Measurements from ENCODE around the gene CDIPT. TPM values are rescaled to one million over a fixed set of nuclear protein-coding genes. Genes with fewer than 3 reads are reported as not detected.

Gene CDIPT
- total RNA-seq, 1 donor from 2014 or later, result 89.4 TPM

DNA sequence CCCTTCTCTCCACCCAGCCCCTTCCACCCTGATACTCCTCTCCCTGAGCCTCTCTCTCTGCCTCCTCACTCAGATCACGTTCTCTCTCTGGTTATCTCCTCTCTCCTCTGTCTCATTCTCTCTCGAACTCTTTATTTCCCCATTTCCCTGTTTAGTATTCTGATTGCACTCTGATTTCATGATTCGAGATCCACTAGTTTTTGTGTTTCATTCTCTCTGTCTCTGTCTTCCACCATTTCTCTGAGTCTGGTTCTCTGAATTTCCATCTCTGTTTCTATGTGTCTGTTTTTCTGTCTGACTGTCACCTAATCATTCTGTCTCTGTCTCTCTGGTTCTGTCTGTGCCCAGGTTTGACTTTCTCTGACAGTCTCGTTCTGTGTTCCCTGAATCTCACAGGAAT is 34.3 kb upstream of the CDIPT start:
- DNase-seq (ENCODE audit: extremely low spot score in 2 of 2), result no peak
- TF ChIP-seq POLR2A (IDR thresholded peaks at IDR 0.05) (no peak), POLR2AphosphoS5 (IDR thresholded peaks at IDR 0.05; ENCODE audit: insufficient read depth in 1 of 2, low read depth in 1 of 2) (no peak)
- TF ChIP-seq, protein P1, sequence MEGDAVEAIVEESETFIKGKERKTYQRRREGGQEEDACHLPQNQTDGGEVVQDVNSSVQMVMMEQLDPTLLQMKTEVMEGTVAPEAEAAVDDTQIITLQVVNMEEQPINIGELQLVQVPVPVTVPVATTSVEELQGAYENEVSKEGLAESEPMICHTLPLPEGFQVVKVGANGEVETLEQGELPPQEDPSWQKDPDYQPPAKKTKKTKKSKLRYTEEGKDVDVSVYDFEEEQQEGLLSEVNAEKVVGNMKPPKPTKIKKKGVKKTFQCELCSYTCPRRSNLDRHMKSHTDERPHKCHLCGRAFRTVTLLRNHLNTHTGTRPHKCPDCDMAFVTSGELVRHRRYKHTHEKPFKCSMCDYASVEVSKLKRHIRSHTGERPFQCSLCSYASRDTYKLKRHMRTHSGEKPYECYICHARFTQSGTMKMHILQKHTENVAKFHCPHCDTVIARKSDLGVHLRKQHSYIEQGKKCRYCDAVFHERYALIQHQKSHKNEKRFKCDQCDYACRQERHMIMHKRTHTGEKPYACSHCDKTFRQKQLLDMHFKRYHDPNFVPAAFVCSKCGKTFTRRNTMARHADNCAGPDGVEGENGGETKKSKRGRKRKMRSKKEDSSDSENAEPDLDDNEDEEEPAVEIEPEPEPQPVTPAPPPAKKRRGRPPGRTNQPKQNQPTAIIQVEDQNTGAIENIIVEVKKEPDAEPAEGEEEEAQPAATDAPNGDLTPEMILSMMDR (IDR thresholded peaks at IDR 0.05), result no peak
- Histone ChIP-seq H3K9me3 (no peaks in the 10 kb centered on the region), H3K4me3 (no peak overlapping the region), H3K4me1 (peaks cover 22% of the 10 kb centered on the region), H3K36me3 (no peaks in the 10 kb centered on the region), H3K27me3 (peaks cover 3% of the 10 kb centered on the region), H3K27ac (no peak overlapping the region)
- intact Hi-C loops (cut with DNase I), result no loop called here

DNA sequence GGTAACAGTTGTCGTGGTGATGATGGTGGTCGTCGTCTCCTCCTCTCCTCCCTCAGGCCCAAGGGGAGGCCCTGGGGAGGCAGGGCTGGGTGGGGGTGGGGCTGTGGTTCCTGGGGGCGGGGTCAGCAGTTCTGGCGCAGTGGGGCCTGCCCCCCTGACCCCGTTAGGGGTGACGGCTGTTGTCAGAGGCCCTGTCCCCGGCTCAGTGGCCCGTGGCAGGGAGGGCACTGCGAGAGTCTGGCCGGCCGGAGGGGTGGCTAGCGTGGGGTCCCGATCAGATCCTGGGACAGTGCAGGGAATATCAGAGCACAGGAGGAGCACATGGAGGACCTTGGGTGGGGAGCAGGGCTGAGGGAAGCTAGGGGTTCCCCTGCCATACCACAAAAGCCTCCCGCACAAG is 33.8 kb upstream of the CDIPT start:
- Histone ChIP-seq H3K9me3 (no peaks in the 10 kb centered on the region), H3K4me3 (no peak overlapping the region), H3K27ac (no peak overlapping the region), H3K27me3 (peaks cover 3% of the 10 kb centered on the region), H3K36me3 (no peaks in the 10 kb centered on the region), H3K4me1 (peaks cover 22% of the 10 kb centered on the region)
- TF ChIP-seq POLR2A (IDR thresholded peaks at IDR 0.05), result no peak
- intact Hi-C loops (cut with DNase I), result no loop called here
- no peak for DNase-seq (ENCODE audit: extremely low spot score in 2 of 2)

DNA sequence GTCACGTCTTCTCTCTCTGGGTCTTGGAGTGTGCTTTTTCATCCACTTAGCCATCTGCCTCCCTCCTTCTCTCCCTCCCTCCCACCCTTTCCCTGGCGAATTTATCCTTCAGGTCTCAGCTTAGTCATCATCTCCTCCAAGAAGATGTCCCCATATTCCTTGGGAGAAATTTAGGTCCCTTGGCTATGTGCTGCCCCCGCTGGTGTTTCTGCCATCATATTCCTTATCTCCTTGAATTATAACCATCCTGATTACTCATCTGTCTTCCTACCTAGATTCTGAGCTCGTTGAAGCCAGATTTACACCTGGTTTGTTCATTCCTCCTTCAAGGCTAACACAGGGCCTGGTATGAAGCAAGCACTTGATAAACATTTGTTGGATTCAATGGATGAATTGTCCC is 31.3 kb upstream of the CDIPT start:
- no peak for DNase-seq (ENCODE audit: extremely low spot score in 2 of 2)
- TF ChIP-seq POLR2A (IDR thresholded peaks at IDR 0.05) (no peak), POLR2AphosphoS5 (IDR thresholded peaks at IDR 0.05; ENCODE audit: insufficient read depth in 1 of 2, low read depth in 1 of 2) (no peak)
- TF ChIP-seq, protein P1 (IDR thresholded peaks at IDR 0.05), result no peak
- H3K4me1 ChIP-seq, result peaks cover 4% of the 10 kb centered on the region
- intact Hi-C loops (cut with DNase I), result no loop called here
- H3K9me3 ChIP-seq, result no peaks in the 10 kb centered on the region
- H3K27ac ChIP-seq, result no peak overlapping the region
- H3K27me3 ChIP-seq, result peaks cover 3% of the 10 kb centered on the region
- no peaks in the 10 kb centered on the region for H3K36me3 ChIP-seq
- H3K4me3 ChIP-seq, result no peak overlapping the region

DNA sequence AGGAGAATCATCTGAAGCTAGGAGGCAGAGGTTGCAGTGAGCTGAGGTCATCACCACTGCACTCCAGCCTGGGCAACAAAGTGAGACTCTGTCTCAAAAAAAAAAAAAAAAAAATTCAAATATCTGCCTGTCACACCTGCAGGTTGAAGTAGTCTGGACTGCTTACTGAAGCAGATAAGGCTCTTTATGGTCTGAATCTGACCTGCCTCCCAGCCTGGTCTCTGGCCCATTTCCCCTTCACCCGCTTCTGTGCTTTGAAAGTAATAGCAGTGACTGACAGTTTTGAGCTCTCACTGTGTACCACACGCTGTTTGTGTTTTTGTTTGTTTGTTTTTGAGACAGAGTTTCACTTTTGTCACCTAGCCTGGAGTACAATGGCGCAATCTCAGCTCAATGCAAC is 30.5 kb upstream of the CDIPT start:
- Histone ChIP-seq H3K36me3 (no peaks in the 10 kb centered on the region), H3K27ac (no peak overlapping the region), H3K27me3 (peaks cover 3% of the 10 kb centered on the region), H3K9me3 (no peaks in the 10 kb centered on the region), H3K4me1 (no peaks in the 10 kb centered on the region), H3K4me3 (no peak overlapping the region)
- DNase-seq (ENCODE audit: extremely low spot score in 2 of 2), result no peak
- intact Hi-C loops (cut with DNase I), result no loop called here
- TF ChIP-seq, protein P1 (IDR thresholded peaks at IDR 0.05), result no peak
- TF ChIP-seq POLR2AphosphoS5 (IDR thresholded peaks at IDR 0.05; ENCODE audit: insufficient read depth in 1 of 2, low read depth in 1 of 2) (no peak), POLR2A (IDR thresholded peaks at IDR 0.05) (no peak)

DNA sequence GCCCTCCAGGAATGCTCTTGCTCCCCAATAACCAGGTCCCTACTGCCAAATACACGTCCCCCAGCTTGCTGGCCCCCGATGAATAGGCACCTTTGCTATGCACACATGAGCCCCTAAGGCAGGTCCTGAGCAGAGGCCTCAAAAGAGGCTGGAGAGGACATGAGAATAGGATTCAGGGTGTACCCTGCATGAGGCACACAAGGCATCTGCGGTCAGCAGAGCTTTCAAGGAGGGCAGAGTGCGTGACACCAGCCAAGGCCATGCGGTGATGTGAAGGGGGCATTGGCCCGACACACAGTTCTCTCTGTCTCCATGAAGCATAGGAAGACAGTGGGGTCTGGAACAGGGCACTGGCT is 29.4 kb upstream of the CDIPT start:
- intact Hi-C loops (cut with DNase I), result no loop called here
- Histone ChIP-seq H3K4me1 (no peaks in the 10 kb centered on the region), H3K9me3 (no peaks in the 10 kb centered on the region), H3K36me3 (no peaks in the 10 kb centered on the region), H3K4me3 (no peak overlapping the region), H3K27me3 (no peaks in the 10 kb centered on the region), H3K27ac (no peak overlapping the region)
- no peak for DNase-seq (ENCODE audit: extremely low spot score in 2 of 2)
- TF ChIP-seq, protein P1 (IDR thresholded peaks at IDR 0.05), result no peak
- TF ChIP-seq POLR2AphosphoS5 (IDR thresholded peaks at IDR 0.05; ENCODE audit: insufficient read depth in 1 of 2, low read depth in 1 of 2) (no peak), POLR2A (IDR thresholded peaks at IDR 0.05) (no peak)

All from vagina (tissue), 2 donors.